ENCODE results near the gene DOK4.
A peak's percentile ranks its signal among the peaks of the same experiment; 100 is the strongest.

DOK4 gene

DNA sequence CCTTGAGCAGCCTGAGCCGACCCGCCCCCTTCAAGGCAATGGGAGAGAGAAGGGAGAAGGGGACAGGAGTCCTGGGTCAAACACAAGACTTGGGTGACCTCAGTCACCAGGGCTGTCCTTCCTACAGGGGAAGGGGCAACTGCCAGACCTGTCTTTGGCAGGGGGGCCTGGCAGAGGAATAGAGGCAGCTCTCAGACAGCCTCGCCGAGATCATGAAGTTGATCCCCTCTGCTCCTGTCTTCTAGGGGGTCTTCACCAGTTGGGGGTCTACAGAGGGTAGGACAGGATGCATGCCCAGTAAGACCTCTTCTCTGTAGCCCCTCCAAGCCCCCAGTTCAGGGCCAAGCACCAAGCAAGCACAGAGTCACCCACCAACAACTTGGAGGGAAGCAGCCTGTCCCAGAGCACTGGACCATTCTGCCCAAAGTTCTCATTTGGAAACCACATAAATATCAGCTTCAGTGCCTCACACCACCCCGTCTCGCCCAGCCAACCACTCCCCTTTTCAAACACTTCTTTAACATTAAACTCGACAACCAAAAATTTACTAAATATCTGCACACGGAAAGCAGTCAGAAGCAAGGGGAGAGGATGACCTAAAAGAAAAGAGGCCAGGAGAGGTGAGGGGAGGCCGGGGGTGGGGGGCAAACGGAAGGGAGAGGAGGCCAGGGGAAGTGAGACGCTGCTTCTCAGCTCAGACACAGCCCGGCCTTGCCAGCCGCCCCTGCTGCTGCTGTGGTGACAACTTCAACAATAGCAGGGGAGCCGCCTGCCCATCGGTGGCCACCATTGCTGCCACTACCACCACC is 7.7 kb downstream of the DOK4 start:
- no peak for DNase-seq (ENCODE audit: low spot score in 2 of 2)
- no peak for ATAC-seq
- peaks cover 6% of the 10 kb centered on the region for H3K36me3 Mint-ChIP-seq
- H3K27ac Mint-ChIP-seq = no peak overlapping the region
- H3K4me3 Mint-ChIP-seq = no peak overlapping the region
- H3K9me3 Mint-ChIP-seq = no peaks in the 10 kb centered on the region
- peaks cover 28% of the 10 kb centered on the region for H3K4me1 Mint-ChIP-seq

DNA sequence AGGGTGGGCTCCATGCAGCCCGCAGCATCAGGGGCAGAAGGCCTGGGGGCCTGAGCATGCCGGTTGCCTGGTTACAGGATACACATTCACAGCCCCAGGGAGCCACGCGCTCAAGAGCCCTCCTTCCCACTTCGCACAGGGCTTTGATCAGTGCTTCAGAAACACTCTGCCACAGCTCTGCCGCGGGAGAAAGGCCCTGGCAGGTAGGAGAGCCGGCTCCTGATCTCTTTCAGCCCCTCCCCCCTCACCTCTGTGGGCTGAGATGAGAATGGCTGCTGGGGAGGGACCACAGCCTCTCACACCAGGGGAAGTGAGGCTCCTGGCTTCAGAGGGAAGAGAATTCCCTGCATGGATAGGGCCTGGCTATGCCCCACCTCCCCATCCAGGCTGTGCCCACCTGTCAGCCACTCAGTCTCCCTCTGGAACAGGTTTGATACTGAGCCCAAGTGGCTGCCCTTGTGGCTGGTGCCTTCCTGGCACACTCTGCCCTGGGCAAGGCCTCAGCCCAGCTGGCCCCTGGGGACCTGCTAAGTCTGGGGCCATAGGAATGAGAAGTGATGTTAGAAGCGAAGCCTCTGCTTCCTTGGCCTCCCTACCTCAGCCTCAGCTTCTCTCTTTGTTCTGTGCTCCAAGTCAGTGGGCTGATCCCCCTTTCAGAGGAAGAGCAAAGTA is 8.6 kb downstream of the DOK4 start:
- Mint-ChIP-seq H3K9me3 (no peaks in the 10 kb centered on the region), H3K4me1 (peaks cover 28% of the 10 kb centered on the region), H3K4me3 (no peak overlapping the region), H3K36me3 (peaks cover 10% of the 10 kb centered on the region), H3K27ac (no peak overlapping the region)
- ATAC-seq (no peak), DNase-seq (ENCODE audit: low spot score in 2 of 2) (no peak)

DNA sequence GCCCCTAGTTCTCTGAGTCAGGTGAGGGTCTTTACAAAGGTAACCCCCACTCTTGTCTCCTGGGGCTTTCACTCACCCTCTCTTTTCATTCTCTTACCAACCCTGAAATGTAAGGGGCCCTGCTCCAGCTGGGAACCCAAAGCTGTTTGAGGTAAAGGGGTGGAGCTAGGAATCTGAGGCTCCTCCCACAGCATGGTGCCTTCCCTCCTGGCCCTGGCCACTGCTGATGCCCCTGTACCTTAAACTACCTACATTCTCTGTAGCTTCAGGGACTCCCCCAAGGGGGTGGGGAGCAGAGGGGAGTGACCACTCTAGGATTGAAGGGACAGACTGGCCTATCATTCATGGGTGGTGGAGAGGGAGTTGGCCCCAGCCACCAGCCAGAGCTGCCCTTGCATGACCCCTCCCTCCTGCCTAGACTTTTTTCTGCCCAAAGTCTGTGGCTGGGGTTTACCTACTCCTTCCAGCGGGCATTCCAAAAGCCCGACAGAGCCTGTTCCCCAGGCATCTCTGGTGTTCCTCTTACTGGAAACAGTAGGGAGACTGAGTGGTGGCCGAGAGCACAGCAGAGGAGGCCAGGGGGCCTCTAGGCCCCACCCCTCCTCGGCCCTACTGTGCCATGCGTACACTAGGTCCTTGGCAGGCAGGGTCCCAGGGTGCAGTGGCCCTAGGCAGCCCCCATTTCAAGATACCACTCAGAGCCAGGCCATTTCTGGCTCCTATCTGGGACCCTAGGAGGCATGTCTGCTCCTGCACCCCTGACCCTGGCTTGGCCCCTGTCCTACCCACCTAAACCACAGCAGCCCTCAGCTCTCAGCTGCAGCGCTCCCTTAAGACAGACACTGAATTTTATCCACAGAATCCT is 9.5 kb downstream of the DOK4 start:
- DNase-seq (ENCODE audit: low spot score in 2 of 2) (no peak), ATAC-seq (no peak)
- Mint-ChIP-seq H3K4me1 (peaks cover 33% of the 10 kb centered on the region), H3K36me3 (peaks cover 19% of the 10 kb centered on the region), H3K27ac (peak overlapping the region; percentile 71), H3K4me3 (peak overlapping the region; percentile 45), H3K9me3 (no peaks in the 10 kb centered on the region)

DNA sequence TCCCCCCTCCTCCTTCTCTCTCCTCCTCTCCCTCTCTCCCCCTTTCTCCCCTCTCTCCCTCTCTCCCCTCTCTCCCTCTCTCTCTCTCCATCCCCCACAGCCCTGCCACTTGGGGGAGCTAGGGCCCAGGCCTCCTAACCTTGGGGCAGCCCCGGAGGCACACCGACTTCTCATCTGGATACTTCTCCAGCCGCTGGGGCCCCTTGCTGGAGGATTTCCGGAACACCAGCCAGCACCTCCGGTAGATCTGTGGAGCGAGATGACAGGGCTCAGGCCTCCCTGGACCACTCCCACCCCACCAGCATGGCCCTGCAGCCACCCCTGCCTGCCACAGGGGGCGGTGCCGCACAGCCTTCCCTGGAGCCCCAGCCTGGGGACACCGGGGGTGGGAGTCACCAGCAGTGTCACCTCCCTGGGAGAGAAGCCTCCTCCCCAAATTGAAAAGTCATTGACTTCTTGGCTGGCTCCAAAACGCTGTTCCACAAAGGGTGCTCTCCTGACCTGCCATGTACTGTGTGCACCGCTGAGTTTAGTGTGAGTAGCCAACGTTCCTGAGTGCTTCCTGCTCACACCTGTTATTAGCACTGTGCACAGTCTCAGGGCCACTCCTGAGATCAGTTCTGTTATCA is 10.5 kb downstream of the DOK4 start:
- H3K36me3 Mint-ChIP-seq = peaks cover 28% of the 10 kb centered on the region

DNA sequence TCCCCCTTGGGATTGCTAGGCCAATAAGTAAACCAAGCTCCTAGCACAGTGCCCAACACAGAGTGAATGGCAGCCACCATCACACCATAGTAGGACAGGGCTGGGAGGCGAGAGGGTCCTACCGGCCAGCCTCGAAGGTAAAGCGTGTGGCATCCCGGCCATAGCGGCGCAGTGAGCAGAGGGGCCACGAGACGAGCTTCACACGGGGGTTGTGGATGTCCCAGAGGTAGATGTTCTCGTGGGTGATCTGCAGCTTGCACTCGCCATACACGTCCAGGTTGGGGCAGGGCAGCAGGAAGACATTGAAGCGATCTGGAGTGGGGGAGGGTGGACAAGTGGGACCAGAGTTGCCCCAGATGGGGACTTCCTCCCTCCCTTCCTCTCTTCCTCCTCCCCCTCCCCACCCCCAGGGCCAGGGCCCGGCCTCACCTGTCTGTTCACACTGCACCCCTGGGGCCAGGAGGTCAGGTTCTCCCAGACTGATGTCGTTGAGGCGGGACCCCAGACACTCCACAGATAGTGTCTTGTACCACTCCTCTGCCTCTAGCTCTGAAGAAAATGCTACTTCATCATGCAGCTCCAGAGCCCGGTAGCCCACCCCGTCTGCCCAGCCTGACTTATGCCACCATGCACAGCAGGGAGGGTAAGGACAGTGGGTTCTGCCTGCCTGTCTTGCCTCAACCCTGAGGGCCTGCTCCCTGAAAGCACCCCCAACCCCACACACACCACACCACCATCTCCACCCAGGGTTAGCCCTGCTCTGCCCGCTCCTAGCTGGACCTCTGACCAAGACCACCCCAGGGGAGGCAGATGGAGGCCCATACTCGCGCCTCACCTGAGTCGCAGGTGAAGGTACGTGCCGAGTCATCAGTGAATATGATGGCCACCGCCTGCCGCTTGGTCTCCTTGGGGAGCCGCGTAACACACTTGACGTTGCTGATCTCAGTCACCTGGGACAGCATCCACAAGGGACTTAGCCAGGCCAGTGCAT is 11.3 kb downstream of the DOK4 start:
- Mint-ChIP-seq H3K4me3 (peak overlapping the region; percentile 45), H3K4me1 (peaks cover 29% of the 10 kb centered on the region), H3K36me3 (peaks cover 37% of the 10 kb centered on the region), H3K27ac (peak overlapping the region; percentile 71), H3K9me3 (no peaks in the 10 kb centered on the region)
- DNase-seq (ENCODE audit: low spot score in 2 of 2) = no peak
- no peak for ATAC-seq

More for the DNA sequence above, 10.5 kb downstream of the DOK4 start:
- DNase-seq (ENCODE audit: low spot score in 2 of 2) (peak; percentile 64 to 91), ATAC-seq (peak; percentile 96)
- Mint-ChIP-seq H3K9me3 (no peaks in the 10 kb centered on the region), H3K4me3 (peak overlapping the region; percentile 45), H3K27ac (peak overlapping the region; percentile 71), H3K4me1 (peaks cover 29% of the 10 kb centered on the region)

DNA sequence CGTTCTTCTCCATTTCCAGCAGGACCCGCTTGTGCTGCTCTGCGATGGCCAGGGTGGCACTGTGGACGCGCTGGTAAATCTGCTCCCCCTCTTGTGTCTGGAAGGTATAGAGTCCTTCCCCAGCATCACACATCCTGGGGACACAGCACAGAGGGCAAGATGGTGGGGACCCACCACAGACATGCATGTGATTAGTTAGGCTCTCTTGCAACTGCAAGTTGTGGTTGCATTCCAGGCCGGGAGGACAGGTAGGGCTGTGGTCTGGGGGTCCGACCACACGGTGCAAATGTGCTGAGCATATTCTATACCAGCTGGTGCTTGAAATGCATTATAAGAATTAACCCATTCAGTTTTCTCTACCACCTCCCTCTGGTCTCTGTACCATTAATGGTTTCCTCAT is 12.4 kb downstream of the DOK4 start:
- no peak for ATAC-seq
- H3K4me3 Mint-ChIP-seq = no peak overlapping the region
- DNase-seq (ENCODE audit: low spot score in 2 of 2) = no peak
- peaks cover 22% of the 10 kb centered on the region for H3K4me1 Mint-ChIP-seq
- H3K36me3 Mint-ChIP-seq = peaks cover 48% of the 10 kb centered on the region
- H3K9me3 Mint-ChIP-seq = no peaks in the 10 kb centered on the region
- no peak overlapping the region for H3K27ac Mint-ChIP-seq

DNA sequence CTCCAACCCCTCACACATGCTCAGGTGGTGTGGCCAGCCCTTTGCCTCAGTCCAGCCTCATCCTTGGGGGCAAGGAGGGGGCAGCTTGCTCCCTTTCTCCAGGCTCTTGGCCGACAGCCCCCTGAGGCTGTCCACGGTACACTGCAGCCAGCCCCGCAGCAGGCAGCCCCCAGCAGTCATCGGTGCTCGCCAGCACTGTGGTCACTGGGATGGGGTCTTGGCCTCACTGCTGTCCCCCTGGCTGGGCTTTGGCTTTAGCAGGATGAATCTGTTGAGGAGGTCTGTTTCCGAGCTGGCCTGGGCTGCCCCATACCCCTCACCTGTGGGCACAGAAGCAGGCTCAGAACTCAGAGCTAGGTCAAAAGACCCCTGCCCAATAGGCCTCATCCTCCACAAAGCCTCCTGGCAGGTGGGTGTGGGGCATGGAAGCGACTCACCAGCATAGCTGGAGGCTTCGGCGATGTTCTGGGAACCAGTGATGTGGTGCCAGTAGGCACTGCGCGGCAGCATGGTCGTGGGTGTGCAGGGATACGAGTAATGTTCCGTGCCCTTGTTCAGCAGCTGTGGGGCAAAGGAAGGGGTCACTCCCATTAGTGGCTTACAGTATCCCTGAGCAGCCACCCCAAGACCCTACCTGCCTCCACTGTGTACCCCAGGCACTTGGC is 13.0 kb downstream of the DOK4 start:
- DNase-seq (ENCODE audit: low spot score in 2 of 2) (no peak), ATAC-seq (no peak)
- H3K4me1 Mint-ChIP-seq = peaks cover 22% of the 10 kb centered on the region
- no peaks in the 10 kb centered on the region for H3K9me3 Mint-ChIP-seq
- no peak overlapping the region for H3K4me3 Mint-ChIP-seq
- peaks cover 54% of the 10 kb centered on the region for H3K36me3 Mint-ChIP-seq
- no peak overlapping the region for H3K27ac Mint-ChIP-seq

DNA sequence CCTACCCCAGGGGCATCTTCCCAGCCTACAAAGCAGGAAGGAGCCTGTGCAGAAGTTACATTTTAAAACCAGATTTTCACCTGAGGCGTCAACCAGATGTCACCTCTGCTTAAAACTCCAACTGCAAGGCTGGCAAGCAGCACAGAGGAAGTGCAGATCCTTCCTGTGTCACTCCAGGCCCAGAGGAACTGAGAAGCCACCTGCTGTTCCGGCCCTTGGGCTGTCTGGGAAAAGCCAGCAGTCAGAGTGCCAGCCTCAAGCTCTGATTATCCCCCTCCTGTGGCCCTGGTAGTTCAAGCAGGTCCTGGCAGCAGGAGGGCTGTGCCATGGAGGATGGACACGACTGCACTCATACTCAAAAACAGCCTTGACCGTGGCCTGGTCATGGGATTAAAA is 13.6 kb downstream of the DOK4 start:
- no peak for DNase-seq (ENCODE audit: low spot score in 2 of 2)
- Mint-ChIP-seq H3K4me1 (peaks cover 22% of the 10 kb centered on the region), H3K27ac (no peak overlapping the region), H3K9me3 (no peaks in the 10 kb centered on the region), H3K36me3 (peaks cover 60% of the 10 kb centered on the region), H3K4me3 (no peak overlapping the region)
- no peak for ATAC-seq

DNA sequence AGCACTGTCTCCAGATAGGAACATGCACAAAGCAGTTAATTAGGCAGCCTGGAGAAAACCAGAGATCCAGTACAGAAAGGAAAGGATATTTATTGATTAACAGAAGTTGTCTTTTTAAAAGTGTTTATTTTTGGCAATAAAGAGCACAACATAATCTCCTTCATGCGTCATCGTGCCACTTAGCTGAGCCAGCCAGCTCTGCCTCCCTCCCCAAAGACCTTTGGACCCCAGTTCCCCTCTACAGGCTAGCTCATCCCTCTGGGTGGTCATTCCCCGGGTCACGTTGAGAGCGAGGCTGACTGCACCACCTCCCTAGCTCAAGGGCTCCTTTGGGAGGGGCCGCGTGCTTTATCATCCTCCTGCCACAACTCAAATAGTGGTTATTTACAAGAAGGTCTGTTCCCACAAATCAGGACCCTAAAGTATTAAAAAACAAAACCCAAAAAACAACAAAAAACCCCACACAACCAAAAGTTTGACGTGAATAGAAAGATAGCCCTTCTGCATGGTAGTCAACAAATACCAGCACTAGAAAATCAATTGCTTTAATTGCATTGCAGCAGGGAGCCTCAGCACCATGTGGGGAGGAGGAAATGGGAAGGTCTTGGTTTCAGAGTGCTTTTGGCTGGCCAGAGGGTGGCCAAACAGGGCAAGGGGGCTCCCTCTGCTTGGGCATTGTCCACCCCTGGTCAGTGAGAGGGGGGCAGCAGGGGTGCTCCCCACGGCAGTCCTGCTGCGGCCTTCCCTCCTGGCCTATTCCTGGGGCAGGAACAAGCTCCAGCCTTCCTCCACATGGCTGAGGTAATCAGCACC is 14.2 kb downstream of the DOK4 start:
- Mint-ChIP-seq H3K4me3 (no peak overlapping the region), H3K4me1 (peaks cover 22% of the 10 kb centered on the region), H3K9me3 (no peaks in the 10 kb centered on the region), H3K27ac (no peak overlapping the region), H3K36me3 (peaks cover 66% of the 10 kb centered on the region)
- ATAC-seq (no peak), DNase-seq (ENCODE audit: low spot score in 2 of 2) (no peak)

DNA sequence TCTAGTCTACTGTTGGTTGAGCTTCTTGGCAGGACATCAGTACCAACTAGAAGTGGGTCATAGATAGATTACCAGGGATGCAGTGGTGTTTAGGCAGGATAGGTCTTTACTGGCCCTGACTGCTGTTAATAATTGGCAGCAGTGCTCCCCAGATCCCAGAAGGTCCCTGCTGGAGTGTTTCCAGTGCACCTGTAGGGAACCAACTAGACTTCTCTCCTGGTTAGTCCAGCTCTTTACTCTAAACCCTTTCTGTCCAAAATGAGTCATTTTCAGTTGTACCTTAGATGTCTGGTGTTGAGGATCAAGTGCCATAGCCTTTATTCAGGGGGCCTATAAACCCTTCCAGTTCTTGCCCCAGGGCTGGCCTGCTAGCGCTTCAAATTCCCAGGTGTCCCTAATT is 15.1 kb downstream of the DOK4 start:
- Mint-ChIP-seq H3K9me3 (no peaks in the 10 kb centered on the region), H3K27ac (no peak overlapping the region), H3K4me1 (peaks cover 18% of the 10 kb centered on the region), H3K4me3 (no peak overlapping the region), H3K36me3 (peaks cover 75% of the 10 kb centered on the region)
- DNase-seq (ENCODE audit: low spot score in 2 of 2) (no peak), ATAC-seq (no peak)

DNA sequence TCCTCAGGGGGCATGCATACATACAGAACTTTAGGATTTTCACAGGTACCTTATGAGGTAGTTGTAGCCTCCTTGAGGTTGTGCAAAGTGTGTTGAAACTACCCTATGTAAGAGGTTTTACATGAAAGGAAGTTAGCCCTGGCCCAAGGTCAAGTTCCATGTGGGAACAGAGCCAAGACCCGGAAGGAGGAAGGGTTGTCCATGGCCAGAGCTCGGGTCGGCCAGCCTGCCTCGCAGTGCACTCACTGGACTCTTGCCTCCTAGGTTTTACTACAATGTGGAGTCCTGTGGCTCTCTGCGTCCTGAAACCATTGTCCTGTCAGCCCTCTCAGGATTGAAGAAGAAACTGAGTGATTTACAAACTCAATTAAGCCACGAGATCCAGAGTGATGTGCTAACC is 15.6 kb downstream of the DOK4 start:
- H3K9me3 Mint-ChIP-seq = no peaks in the 10 kb centered on the region
- H3K27ac Mint-ChIP-seq = no peak overlapping the region
- H3K4me1 Mint-ChIP-seq = peaks cover 18% of the 10 kb centered on the region
- DNase-seq (ENCODE audit: low spot score in 2 of 2) = no peak
- no peak for ATAC-seq
- H3K4me3 Mint-ChIP-seq = no peak overlapping the region
- peaks cover 80% of the 10 kb centered on the region for H3K36me3 Mint-ChIP-seq

DNA sequence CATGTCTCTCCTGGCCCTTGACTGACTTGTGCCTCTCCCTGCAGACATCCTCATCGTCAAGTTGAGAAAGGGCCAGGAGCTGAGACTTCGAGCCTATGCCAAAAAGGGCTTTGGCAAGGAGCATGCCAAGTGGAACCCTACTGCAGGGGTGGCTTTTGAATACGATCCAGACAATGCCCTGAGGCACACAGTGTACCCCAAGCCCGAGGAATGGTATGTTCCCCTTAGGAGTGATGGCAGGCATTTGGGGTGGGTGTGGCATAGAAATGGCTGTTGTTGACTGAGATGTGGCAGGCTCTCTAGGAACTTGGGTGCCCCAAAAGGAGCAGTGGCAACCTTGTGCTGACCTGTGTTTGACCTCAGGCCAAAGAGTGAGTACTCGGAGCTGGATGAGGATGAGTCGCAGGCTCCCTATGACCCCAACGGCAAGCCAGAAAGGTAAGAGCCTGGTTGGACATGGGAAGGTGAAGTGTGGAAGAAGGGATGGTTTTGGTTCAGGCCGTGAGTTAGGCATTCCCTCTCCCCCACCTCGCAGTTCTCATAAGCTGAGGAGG is 16.3 kb downstream of the DOK4 start:
- ATAC-seq (no peak), DNase-seq (ENCODE audit: low spot score in 2 of 2) (no peak)
- no peaks in the 10 kb centered on the region for H3K9me3 Mint-ChIP-seq
- H3K27ac Mint-ChIP-seq = peak overlapping the region; percentile 12
- H3K36me3 Mint-ChIP-seq = peaks cover 87% of the 10 kb centered on the region
- H3K4me3 Mint-ChIP-seq = no peak overlapping the region
- H3K4me1 Mint-ChIP-seq = peaks cover 17% of the 10 kb centered on the region

DNA sequence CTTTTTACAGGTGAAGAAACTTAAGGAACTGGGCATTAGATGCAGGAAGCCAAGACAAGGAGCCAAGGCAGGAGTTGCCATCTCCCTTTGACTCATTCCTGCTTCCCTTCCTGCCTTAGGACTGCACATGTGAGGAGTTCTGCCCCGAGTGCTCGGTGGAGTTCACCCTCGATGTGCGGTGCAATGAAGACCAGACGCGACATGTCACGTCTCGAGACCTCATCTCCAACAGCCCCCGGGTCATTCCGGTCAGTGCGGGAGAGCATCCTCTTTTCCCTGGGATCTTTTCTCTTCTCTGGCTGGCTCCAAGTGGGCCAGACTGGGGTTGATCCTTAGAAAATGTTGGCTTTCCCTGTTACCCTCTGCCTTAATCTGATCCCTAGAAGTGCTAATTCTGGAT is 17.2 kb downstream of the DOK4 start:
- Mint-ChIP-seq H3K4me3 (no peak overlapping the region), H3K27ac (no peak overlapping the region), H3K4me1 (peaks cover 27% of the 10 kb centered on the region), H3K9me3 (no peaks in the 10 kb centered on the region), H3K36me3 (peaks cover 90% of the 10 kb centered on the region)
- ATAC-seq (no peak), DNase-seq (ENCODE audit: low spot score in 2 of 2) (no peak)
